CMK (cell line): ENCODE results near the gene F8A2.
A peak's percentile ranks its signal among the peaks of the same experiment; 100 is the strongest.
"Not testable (repeated sequence)": the region's sequence is repeated elsewhere in the genome, so short reads cannot be mapped to it uniquely, and the experiment has no call there.

ENCODE experiments used
- DNase-seq: peaks from one replicate; pipeline ENCODE4 v3.0.0-alpha.2; 2010; ENCODE audit warnings: low read depth

The F8A2 gene

DNA sequence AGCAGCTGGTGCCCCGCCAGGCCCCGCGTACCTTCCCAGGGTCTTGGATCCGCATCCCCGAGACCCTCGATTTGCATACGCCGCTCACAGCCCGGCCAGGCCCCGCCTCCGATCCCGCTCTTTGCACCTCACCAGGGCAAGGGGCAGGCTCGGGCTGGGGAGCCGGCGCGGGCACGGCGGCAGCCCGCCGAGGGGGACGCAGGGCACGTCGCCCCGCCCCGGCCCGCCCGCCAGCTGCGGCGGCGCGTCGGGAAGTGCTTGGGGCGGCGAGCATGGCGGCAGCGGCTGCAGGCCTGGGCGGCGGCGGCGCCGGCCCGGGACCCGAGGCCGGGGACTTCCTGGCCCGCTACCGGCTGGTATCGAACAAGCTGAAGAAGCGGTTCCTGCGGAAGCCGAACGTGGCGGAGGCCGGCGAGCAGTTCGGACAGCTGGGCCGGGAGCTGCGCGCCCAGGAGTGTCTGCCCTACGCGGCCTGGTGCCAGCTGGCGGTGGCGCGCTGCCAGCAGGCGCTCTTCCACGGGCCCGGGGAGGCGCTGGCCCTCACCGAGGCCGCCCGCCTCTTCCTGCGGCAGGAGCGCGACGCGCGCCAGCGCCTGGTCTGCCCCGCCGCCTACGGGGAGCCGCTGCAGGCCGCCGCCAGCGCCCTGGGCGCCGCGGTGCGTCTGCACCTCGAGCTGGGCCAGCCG is at the start of gene F8A2:
F8A2 (plus strand) TSS at position 253 of the 686 bp plus-strand sequence; CDS start at position 273, 20 bp downstream.
- not testable (repeated sequence) for DNase-seq

DNA sequence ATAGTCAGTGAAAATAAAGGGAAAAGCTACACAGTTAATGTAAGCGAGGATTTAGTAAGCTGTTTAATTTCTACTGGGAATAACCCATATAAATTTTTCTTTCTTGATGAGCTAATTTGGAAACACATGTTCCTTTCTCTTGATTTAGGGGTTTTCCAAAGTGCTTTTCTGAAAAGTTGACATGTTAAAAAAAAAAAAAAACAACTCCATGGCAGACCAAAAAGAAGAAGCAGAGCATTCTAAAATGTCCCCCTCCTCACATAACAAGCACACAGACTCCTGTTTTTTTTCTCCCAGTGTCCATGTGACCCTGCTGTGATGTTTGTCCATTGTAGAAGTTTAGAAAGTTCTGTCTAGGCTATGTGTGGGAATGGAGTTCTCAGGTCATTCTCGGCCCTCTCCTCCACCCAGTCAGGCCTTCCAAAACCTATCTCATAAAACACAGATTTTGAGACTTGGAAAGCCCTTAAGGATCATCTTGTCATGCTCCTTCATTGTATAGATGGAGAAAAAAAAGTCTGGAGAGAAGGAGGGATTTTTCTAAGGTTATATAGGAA is 48.3 kb upstream of the F8A2 start:
- DNase-seq = no peak

DNA sequence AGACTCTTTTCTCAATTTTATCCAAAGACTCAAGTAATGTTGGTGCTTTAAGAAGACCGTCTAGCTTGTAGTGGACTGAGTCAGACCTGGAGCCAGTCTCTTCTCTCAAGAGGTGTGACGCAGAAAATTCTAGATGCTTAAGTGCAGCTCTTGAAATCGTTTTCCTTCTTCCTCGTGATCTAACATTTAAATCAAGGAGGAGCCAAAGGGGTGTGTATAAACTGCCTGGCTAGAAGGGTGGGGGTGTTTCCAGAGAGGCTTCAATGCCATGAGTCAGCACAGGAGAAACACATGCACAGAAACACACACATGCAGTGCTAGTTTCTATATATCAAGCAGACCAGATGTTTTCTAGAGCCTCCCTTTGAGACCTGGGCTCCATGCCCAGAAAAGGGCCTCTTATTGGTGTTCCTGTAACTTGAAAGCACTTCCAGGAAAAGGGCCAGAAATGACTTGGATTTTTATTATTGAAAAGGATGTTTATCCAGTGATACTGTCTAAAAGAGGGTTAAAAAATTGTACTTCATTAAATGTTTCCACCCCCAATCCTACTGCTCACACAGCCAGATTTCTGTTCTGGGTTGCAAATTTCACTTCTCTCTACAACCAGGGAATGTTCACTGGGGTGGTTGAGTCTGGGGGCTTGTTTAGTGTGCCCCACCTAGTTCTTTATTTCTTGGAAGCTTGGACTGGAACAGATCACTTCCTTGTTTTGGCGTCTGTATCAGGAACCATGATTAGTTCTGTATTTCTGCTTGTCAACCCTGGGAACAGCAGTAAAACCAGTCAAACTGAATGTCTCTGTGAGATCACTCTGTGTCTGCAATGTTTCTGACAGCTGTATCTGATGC is 47.2 kb upstream of the F8A2 start, which contains the start of gene CLIC2:
CLIC2 (minus strand) TSS at position 129 of the 851 bp plus-strand sequence. CDS start 187 bp downstream, outside the sequence.
- DNase-seq = peak; percentile 75

DNA sequence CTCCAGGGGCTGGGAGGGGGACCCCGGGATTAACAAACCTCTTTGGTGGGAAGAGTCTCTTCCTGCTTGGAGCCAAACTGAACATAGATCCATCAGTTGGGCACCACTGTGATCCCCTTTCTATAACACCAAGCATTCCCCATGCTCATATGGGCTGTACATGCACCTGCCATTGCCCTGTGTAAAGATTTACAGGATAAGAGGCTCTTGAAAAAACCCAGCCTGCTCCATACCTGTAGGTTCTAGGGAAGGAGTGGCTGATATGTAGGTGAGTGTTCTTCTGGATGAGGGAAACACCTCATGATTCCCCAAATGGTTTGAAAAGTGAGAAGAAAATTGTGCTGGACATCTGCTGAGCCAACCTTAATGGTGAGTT is 46.6 kb upstream of the F8A2 start:
- not testable (repeated sequence) for DNase-seq

GRCh38 chrX:155345689-155346088 is 36.2 kb upstream of the F8A2 start:
- not testable (repeated sequence) for DNase-seq

- not testable (repeated sequence) for DNase-seq
These were observed 32.4 kb upstream of the F8A2 start for GRCh38 chrX:155349448-155349847.

GRCh38 chrX:155363712-155364111 is 18.2 kb upstream of the F8A2 start:
- not testable (repeated sequence) for DNase-seq

DNA sequence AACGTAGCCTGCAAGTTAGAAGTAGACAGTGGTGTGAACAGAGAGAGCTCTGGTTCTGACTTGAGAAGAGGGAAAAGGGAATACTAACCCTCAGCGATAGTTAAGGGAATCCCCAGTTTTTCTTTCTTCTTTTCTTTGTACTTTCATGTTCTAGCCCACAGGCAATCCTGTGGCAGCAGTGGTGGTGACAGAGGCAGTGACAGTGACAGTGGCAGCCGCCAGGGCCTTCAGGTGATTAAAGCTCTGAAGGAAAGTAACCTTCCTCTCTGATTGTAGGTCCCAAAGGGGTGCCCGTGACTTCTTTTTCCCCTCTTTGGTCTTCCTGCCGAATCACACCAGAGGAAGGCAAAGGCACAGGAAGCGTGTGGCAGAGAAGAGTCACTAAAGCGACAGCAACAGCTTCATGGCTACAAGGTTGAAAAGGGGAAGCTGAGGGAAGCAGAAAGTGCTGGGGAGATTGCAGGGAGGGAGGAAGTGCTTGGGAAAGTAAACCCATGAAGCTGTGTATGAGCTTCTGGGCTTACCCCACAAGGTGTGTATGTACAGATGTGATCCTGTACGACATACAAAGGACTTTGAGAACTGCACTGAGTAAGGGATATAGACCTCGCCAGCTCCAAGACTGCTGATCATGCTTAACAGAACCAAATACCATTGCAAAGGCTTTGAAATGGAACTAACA is 8.0 kb upstream of the F8A2 start:
- DNase-seq = not testable (repeated sequence)

DNA sequence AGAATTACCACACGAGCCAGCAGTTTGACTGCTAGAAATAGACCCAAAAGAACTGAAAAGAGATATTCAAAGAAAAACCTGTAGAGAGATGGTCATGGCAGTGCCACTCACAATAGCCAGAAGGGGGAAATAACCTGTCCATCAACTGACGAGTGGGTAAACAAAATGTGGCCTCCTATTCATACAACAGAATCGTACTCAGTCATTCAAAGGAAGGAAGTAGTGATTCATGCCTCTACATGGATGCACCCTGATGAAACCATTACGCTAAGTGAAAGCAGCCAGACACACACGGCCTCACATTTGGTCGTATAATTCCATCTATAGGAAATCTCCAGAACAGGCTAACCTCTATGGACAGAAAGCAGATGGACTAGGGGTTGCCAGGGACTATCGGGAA is 2.1 kb upstream of the F8A2 start:
- DNase-seq = not testable (repeated sequence)

DNA sequence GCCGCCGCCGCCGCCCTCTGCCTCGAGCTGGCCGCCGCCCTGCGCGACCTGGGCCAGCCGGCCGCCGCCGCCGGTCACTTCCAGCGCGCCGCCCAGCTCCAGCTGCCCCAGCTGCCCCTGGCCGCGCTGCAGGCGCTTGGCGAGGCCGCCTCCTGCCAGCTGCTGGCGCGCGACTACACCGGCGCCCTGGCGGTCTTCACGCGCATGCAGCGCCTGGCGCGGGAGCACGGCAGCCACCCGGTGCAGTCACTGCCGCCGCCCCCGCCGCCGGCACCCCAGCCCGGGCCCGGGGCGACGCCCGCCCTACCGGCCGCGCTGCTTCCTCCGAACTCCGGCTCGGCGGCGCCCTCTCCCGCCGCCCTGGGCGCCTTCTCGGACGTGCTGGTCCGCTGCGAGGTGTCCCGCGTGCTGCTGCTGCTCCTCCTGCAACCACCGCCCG is 653 bp downstream of the F8A2 start:
- not testable (repeated sequence) for DNase-seq

DNA sequence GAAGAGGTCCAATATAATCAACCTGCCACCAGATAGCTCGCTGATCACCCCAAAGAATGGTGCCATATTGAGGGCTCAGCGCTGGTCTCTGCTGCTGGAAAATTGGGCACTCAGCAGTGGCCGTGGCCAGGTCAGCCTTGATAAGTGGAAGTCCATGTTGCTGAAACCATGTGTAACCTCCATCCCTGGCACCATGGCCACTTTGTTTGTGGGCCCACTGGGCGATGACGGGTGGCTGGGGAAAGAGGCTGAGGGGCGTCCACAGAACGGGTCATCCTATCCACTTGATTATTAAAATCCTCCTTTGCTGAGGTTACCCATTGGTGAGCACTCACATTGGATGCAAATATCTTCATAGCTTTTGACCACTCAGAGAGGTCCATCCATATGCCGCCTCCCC is 7.7 kb downstream of the F8A2 start:
- DNase-seq = no peak

- DNase-seq = peak; percentile 49
These were observed 12.9 kb downstream of the F8A2 start for GRCh38 chrX:155394747-155395276.

DNA sequence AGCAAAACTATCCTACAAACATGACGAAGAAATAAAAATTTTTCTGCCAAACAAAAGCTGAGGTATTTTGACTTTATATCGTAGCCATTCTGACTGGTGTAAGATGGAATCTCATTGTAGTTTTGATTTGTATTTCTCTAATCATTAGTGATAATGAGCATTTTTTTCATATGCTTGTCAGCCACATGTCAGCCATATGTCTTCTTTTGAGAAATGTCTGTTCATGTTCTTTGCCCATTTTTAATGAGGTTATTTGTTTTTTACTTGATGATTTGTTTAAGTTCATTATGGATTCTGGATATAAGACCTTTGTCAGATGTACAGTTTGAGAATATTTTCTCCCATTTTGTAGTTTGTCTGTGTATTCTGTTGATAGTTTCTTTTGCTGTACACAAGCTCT is 24.5 kb downstream of the F8A2 start:
- no peak for DNase-seq

DNA sequence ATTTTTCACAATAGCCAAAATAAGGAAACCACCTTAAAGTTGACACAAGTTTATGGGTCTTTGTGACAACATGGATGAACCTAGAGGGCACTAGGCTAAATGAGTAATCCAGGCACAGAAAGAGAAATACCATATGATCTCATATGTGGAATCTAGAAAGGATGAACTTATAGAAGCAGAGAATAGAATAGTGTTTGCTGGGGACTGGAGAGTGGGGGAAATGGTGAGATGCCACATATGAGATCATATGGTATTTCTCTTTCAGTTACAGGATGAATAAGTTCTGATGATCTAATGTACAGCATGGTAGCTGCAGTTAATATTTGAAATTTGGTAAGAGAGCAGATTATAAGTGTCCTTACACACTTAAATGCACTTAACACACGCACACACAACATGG is 35.9 kb downstream of the F8A2 start:
- no peak for DNase-seq
